NCI-H1092 (cell line): ENCODE results near the gene TPT1.
"Not testable (repeated sequence)": the region's sequence is repeated elsewhere in the genome, so short reads cannot be mapped to it uniquely, and the experiment has no call there.

Source experiments
- DNase-seq: peaks from one replicate; lab custom pipeline; 2025; lab: John Stamatoyannopoulos, UW

The TPT1 gene

DNA sequence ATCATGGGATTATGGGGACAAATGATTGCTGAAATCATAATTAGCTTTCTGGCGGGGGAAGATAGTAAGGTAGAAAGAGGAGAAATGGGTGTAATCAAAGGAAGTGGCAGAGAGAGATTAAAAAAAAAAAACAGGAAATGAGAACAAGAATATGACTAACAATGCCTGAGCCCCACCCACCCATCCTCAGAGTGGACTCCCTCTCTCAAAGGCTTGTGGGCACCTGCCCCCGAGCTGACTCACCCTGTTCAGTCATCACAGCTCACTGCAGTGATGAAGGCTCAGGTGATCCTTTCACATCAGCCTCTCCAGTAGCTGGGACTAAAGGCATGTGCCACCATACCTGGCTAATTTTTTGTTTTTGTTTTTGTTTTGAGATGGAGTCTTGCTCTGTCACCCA lies 26.4 kb upstream of the TPT1 start:
- no peak for DNase-seq

DNA sequence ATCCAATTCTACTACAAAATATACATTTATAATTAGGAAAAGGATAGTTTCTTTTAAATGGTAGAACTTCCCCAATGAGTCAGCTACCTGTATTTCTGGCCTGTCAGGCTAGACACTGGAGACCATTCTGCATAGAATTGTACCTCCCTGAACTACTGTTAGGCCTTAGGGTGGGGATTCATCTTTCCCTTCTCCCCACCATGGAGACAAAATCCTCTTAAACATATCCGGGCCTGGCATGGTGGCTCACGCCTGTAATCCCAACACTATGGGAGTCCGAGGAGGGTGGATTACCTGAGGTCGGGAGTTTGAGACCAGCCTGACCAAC lies 24.5 kb upstream of the TPT1 start:
- no peak for DNase-seq

DNA sequence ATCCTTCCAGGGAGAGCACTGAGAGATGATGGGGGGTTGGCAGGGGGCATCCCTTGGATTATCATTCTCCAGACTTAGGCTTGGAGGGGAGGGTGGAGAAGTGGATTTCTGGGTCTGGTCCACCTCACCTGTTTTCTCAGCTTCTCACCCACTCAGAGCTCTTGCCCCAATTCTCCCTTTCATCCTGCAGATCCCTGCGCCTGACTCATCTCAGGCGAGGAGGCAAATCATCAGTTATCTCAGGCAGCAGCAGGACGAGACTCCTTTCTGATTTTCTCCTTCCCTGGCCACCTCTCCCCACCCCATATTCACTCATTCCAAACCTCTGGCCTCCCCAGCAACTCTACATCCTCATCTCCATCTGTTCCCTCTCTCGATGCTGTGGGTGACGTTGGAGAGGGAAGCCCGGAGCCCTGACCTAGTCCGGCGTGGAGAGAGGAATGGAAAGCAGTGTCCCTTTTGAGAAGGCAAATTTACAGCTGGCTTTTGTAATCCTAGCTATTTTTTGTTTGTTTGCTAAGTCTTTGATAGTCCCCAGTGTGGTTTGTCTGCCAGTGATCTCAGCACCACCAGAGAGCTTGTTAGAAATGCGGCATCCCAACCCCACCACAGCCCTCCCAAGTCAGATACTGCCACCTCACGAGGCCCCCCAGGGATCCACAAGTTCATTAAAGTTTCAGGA lies 24.0 kb upstream of the TPT1 start:
- DNase-seq: no peak

DNA sequence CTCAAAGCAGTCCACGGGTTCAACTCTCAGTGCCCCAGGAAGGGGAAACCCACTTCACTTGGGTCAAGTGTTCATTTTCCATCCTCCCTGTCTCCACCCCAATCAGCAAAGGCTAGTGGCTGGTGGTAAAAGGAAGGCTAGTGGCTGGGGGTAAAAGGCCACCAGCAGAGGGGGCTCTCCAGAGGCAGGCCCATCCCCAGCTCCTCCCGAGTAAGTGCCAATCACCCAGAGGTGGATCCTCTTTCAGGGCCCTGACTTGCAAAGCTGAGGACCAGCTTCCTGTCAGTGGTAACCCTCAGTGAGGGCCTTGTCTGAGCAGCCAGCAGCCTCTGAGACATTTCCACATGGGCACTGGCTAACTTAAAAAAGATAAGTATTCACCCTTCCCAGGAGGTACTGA lies 22.0 kb upstream of the TPT1 start:
- no peak for DNase-seq

DNA sequence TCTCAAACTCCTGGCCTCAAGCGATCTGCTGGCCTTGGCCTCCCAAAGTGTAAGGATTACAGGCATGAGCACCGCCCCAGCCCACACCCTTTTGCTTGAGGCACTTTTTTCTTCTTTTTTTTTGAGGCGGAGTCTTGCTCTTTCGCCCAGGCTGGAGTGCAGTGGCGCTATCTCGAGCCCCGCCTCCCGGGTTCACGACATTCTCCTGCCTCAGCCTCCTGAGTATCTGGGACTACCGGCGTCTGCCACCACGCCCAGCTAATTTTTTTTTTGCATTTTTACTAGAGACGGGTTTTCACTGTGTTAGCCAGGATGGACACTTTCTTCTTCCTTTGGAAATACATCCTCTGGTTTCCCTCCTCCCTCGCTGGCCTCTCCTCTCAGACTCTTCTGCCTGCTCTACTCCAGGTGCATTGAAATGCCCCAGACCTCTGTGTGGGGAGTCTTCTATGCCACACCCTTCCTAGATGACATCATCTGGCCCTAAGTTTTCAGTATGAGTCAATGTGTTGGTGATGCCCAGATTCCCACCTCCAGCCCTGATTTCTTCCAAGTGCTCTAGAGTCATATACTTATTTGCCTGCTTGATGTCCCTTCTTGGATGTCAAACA lies 20.7 kb upstream of the TPT1 start:
- DNase-seq: no peak

DNA sequence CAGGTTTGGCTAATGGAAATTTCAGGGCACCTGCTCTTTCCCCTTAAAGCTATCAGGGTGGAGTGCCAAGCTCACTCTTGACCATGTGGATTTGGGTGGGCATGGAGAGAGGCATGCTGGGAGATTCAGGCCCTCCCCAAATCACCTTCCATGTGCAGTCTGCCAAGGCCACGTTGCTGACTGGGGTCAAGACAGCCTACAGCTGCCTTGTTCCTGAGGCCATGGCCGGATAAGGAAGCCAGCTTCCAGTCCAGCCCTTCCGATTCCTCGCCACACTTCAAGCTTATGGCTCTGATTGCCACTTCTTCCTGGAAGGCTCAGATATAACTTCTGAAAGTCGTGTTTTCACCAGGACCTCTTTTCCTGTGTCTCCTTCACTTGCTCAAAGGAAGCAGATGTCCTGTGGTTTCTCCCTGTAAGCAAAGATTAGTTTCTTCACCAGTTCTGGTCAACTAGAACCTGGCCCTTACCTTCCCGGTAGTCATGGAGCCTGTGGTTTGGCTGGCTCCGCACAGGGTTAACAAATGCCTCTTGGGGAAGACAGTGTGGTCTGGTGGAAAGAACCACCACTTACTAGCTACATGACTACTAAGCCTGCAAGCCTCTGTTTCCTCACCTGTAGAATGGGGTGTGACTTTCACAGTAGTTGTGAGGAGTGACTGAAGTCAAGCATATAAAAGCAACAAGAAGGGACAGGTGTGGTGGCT lies 16.1 kb upstream of the TPT1 start:
- DNase-seq: no peak

DNA sequence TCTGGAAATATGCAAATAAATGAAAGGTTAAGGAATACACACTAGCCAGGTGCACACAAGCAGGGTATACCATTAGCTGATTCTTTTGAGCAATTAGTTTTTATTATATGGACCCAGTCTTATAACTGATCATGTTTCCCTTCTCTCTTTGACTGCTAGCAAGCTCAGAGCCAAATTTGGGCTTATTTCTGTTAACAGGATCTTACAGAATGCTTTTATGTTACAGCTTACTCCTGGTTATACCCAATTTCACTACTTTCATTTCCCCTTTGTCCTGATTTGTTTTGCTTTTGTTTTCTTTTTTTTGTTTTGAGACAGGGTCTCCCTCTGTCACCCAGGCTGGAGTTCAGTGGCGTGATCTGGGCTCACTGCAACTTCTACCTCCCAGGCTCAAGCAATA lies 12.9 kb upstream of the TPT1 start:
- DNase-seq: no peak

DNA sequence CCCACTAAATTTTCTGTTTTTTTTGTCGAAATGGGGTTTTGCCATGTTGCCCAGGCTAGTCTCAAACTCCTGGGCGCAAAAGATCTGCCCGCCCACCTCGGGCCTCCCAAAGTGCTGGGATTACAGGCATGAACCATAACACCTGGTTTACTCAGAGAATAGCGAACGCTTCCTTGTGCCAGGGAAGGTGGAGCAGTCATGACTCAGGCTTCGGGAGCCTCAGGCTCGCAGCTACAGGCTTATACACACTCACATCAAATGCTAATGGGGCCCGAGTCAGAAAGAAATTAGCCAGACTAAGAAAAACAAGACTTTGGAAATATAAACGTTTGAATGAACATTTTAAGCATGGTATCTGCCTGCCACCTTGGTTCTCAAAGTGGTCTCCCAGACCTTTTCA lies 11.0 kb upstream of the TPT1 start:
- DNase-seq: no peak

DNA sequence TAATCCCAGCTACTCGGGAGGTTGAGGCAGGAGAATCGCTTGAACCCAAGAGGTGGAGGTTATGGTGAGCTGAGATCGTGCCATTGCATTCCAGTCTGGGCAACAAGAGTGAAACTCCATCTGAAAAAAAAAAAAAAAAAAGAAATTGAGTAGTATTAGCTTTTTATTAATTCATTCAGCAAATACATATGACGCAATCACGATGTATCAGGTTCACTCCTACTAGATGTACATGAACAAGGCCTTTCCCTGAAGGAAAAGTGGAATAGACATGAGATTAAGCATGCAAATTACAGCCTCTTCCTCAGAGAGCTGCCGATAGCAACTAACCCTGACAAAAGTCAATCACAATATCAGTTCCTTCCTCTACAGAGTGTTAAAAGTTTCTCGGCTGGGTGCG lies 9.2 kb upstream of the TPT1 start:
- no peak for DNase-seq

DNA sequence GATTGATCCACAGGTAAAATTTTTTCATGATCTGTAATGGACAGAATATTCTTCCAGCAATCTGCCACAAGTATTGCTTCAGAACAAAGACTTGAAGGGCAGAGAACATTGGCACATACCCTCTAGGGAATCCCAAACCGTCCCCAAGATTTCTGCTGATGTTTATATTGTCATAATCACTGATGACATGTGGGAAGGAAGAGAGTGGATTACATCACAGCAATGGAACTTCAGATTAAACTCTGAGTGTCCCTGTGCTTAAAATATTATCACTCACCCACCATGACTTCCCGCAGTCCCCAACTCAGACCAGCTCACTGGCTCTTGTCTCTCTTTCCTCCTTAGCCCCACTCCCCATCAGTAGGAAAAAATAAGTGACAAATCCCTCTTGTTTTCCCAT lies 8.5 kb upstream of the TPT1 start:
- no peak for DNase-seq

DNA sequence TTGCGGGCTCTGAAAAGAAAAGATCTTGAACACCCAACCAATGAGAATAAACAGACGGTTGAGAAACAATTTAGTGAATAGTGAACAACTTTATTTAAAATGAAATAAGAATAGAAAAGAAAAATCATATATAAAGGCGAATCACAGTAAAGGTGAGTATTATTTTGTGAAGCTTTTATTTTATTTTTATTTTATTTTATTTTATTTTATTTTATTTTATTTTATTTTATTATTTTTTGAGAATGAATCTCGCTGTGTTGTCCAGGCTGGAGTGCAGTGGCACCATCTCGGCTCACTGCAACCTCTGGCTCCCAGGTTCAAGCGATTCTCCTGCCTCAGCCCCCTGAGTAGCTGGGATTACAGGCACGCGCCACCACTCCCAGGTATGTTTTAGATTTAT lies 3.1 kb upstream of the TPT1 start:
- DNase-seq: not testable (repeated sequence)

DNA sequence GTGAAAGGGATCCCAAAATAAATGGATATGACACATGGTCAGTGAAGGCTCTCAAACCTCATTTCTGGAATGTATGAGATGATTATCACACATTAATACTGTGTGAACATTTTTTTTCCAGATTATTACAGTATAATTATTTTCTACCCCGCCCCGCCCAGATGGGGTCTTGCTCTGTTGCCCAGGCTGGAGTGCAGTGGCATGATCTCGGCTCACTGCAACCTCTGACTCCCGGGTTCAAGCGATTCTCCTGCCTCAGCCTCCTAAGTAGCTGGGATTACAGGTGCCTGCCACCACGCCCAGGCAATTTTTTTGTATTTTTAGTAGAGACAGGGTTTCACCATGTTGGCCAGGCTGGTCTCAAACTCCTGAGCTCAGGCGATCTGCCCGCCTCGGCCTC lies 2.1 kb upstream of the TPT1 start:
- DNase-seq: not testable (repeated sequence)

DNA sequence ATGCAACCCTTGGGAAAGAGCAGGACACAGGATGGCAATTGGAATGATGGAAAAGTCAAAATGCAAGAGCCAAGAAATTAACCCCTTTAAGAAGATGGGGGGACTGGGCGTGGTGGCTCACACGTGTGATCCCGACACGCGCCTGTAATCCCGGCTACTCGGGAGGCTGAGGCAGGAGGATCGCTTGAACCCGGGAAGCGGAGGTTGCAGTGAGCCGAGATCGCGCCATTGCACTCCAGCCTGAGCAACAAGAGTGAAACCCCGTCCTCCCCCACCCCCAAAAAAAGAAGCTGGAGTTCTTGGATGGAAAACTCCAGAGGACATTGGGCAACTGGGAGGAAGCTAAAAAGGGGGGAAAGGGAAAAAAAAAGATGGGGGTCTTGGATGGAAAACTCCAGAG lies 1.7 kb upstream of the TPT1 start:
- DNase-seq: not testable (repeated sequence)

DNA sequence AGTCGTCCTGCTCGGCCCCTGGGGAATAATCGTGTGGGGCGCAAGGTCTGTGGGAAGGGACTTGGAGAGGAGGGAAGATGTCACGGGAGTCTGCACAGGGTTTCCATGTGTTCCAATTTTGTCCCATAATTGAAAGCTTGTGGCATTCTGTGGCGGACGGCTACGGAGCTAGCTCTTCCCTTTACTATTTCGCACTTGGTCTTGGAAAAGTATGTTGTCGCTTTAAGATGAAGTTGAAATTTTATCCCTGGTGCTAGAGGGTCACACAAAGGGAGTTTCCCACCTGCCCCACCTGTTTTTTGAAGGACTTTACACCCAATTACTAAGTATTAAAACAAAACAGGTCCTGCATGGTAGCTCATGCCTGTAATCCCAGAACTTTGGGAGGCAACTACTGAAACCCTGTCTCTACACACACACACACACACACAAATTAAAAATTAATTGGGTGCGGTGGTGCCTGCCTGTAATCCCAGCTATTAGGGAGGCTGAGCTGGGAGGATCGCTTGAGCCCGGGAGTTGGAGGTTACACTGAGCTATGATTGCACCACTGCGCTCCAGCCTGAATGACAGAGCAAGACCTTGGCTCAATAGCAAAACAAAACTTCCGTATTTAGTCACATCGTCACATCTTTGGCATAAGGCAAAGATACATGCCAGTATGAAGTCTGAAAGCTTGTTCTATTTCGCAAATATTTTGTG lies 967 bp upstream of the TPT1 start:
- no peak for DNase-seq

DNA sequence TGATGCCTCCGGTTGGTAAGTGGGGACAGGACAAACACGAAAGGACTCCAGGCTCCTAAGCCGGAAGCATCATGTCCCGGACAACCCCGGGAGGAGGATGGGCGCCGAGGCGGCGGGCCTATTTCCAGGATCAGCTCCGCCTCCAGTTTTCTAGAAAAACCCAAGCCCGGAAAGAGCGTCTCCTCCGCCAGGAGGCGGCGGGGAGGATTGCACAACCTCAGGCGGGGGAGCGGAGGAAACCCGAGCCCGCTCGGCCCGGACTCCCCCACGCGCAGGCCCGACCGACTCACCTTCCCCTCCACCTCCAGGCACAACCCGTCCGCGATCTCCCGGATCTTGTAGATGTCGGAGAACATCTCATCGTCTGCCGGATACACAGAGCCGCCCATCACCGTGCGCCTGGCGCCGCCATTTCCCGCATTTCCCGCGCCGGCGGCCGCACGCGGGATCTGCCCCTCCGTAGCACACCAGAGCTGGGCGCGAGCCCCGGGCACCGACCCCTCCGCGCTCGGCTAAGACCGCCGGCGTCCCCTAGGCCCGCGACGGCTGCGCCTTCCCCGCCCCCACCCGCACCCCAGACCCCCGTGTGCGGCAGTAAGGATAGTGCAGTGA lies 455 bp downstream of the TPT1 start:
- DNase-seq: peak; percentile 31

DNA sequence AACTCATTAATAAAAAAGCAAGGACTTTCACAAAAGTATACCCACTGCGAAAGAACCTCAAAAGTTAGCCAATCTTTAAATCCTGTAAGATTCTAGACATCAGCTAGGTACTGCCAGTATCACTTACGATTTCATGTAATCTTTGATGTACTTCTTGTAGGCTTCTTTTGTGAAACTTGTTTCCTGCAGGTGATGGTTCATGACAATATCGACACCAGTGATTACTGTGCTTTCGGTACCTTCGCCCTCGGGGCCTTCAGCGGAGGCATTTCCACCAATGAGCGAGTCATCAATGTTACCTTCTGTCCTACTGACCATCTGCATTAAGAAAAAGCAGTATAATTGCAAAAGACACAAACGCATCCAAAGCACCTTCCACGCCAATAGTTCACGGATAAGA lies 1.1 kb downstream of the TPT1 start:
- no peak for DNase-seq

DNA sequence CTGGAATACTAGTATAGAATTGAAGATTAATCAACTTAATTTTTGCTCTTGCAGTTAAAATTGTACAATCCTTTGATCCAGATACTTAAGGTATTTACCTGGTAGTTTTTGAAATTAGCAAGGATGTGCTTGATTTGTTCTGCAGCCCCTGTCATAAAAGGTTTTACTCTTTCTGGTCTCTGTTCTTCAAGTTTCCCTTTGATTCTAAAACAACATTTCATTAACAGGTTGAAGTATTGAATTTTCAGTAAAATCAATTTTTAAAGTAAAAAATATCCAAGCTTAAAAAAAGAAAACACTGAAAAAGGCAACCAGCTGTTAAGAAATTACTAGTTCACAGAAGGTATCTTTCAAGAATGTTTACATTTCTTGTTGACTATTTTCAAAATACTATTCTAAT lies 1.6 kb downstream of the TPT1 start:
- no peak for DNase-seq

DNA sequence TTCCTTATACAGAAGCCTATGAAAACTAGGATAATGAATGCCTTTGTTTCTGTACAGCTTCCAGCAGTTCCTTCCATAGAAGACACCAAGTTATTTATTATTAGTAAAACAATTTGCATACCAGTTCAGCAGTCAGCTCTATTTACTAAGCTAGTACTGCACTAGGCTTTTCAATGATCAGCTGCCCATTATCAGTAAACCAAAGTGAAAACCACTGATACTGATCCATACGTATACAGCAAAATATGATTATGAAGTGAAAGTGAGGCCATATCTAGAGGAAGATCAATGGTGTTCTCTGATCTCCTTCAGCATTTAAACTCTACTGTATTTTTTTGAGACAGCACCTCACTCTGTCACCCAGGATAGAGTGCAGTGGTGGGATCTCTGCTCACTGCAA lies 3.2 kb downstream of the TPT1 start:
- no peak for DNase-seq

DNA sequence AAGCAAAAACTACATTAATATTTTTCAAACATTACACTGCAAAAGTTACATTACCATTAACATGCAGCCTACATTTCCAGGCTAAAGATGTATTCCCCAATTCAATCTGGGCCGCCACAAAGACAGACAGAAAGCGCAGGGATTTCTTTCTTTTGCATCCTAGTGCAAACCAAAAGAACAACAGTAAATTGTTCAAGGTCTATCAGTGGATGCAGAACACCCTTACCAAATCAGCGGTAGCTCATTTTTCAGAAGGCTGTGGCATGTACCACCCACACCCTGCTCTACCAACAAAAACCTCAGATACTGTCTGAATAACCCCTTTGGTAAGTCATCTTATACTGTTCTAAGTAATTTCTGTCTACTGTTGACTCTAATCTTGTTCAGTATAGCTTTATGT lies 3.6 kb downstream of the TPT1 start:
- DNase-seq: no peak

DNA sequence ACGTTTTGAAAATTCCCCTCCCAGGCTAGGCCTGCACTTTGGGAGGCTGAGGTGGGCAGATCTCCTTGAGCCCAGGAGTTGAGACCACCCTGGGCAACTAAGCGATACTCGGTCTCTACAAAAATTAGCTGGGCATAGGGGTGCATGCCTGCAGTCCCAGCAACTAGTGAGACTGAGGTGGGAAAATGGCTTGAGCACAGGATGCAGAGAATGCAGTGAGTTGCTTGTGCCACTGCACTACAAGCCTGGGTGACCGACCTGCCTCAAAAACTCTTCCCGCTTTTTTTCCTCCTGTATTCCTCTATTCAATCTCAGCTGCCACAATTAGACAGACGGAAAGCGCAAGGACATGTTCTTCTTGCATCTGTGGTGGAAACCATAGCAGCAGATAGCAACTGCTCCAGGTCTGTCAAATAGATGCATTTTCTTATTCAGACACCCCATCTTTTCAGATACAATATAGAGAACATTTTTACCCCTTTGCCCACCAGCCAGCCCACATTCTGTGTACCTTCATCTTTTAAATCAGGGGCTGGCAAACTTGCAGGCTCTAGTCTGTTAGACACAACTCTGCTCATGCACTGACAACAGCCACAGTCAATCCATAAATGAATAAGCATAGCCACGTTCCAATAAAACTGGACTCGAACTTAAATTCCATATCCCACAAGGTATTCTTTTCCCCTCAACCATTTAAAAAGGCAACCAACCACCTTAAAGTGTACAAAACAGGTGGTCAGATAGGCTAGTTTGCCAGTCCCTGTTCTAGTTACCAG lies 4.8 kb downstream of the TPT1 start:
- no peak for DNase-seq

DNA sequence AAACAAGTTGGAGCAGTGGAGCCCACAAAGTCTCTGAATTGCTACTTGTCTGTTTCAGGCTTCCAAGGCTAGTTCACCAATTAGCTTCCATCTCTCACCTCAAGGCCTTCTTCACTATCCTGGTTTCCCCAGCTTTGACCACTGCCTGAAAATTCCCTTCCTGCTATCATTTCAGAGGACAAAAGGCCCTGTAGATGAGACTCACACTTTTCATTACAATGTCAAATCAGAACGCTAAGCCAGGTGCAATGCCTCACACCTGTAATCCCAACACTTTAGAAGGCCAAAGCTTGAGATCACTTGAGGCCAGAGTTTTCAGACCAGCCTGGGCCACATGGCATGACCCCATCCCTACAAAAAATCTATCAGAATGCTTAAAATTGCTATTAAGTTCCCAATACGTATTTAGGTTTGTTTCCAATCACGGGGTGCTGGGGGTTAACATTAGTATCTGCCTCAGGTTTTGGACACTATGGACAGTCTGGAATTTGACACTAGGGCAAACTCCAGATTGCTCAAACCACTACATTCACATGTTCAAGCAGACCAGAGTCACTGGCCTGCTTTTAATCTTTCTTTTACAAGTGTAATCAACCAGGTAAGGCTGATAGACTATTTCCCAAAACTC lies 5.5 kb downstream of the TPT1 start:
- DNase-seq: no peak
